ENCODE data around the gene CMYA5.

CMYA5 gene

DNA sequence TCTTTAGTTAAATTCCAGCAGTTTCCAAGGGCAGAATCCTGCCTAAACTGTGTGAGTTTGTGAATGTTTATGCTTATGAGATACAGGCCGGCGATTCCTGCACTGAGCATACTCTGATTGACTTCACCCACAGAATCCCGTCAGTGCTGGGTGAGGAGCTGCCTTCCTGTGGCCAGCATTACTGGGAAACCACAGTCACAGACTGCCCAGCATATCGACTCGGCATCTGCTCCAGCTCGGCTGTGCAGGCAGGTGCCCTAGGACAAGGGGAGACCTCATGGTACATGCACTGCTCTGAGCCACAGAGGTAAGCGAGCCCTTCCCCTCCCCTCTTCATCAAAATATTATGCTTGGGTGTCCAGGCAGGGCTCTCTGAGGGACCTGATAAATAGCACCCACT lies 103.7 kb downstream of the CMYA5 start:
- Histone ChIP-seq H3K27me3 (ENCODE audit: insufficient read depth, low read length, poor library complexity, severe bottlenecking) (no peaks in the 10 kb centered on the region), H3K79me2 (ENCODE audit: insufficient read depth, low read length) (no peaks in the 10 kb centered on the region), H3F3A (ENCODE audit: low read depth) (no peaks in the 10 kb centered on the region), H3K9me3 (ENCODE audit: insufficient read depth, low read depth, low read length) (no peaks in the 10 kb centered on the region), H3K4me1 (ENCODE audit: insufficient read depth, low read length, poor library complexity, severe bottlenecking) (no peaks in the 10 kb centered on the region), H2AFZ (ENCODE audit: low read length) (no peak overlapping the region), H3K4me3 (ENCODE audit: low read length, poor library complexity, severe bottlenecking) (no peak overlapping the region), H4K20me1 (ENCODE audit: insufficient read depth, low read length, poor library complexity, severe bottlenecking) (no peaks in the 10 kb centered on the region), H3K9ac (ENCODE audit: low read depth, low read length, poor library complexity, severe bottlenecking) (no peak overlapping the region), H3K4me2 (ENCODE audit: low read depth, low read length, poor library complexity, severe bottlenecking) (no peak overlapping the region), H3K9me2 (replicated peaks; ENCODE audit: low read depth, low read length) (no peaks in the 10 kb centered on the region), H3K36me3 (ENCODE audit: insufficient read depth, low read length) (no peaks in the 10 kb centered on the region)
- TF ChIP-seq EZH2phosphoT487 (IDR thresholded peaks at IDR 0.05; ENCODE audit: borderline replicate concordance) (no peak), CTCF (conservative IDR thresholded peaks at IDR 0.05; ENCODE audit: low read length) (no peak)

GRCh38 chr5:79793722-79794121 lies 104.1 kb downstream of the CMYA5 start:
- Histone ChIP-seq H3F3A (ENCODE audit: low read depth) (no peaks in the 10 kb centered on the region), H3K9ac (ENCODE audit: low read depth, low read length, poor library complexity, severe bottlenecking) (no peak overlapping the region), H3K79me2 (ENCODE audit: insufficient read depth, low read length) (no peaks in the 10 kb centered on the region), H3K27me3 (ENCODE audit: insufficient read depth, low read length, poor library complexity, severe bottlenecking) (no peaks in the 10 kb centered on the region), H3K9me2 (replicated peaks; ENCODE audit: low read depth, low read length) (no peaks in the 10 kb centered on the region), H3K4me1 (ENCODE audit: insufficient read depth, low read length, poor library complexity, severe bottlenecking) (no peaks in the 10 kb centered on the region), H3K4me3 (ENCODE audit: low read length, poor library complexity, severe bottlenecking) (no peak overlapping the region), H2AFZ (ENCODE audit: low read length) (no peak overlapping the region), H3K36me3 (ENCODE audit: insufficient read depth, low read length) (no peaks in the 10 kb centered on the region), H3K9me3 (ENCODE audit: insufficient read depth, low read depth, low read length) (no peaks in the 10 kb centered on the region), H4K20me1 (ENCODE audit: insufficient read depth, low read length, poor library complexity, severe bottlenecking) (no peaks in the 10 kb centered on the region), H3K4me2 (ENCODE audit: low read depth, low read length, poor library complexity, severe bottlenecking) (no peak overlapping the region)
- TF ChIP-seq EZH2phosphoT487 (IDR thresholded peaks at IDR 0.05; ENCODE audit: borderline replicate concordance) (no peak), CTCF (conservative IDR thresholded peaks at IDR 0.05; ENCODE audit: low read length) (no peak)

DNA sequence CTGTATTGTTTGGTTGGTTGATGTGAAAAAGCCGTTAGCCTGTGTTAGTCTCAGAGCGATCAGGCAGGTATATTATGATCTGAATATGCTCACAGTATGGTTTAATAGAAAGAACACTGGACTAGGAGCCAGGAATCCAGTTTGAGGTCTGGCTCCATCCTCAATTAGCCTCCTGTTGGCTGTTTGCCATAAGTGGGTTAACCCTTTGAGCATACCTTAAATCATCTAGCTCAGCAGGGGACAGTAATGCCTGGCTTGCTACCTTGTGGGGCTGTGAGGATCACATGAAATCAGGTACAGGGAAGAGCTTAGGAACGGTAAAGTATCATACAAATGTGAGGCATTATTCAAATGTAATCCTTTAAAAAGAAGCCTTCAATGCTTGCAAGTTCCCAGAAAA lies 104.7 kb downstream of the CMYA5 start:
- H3K36me3 ChIP-seq (ENCODE audit: insufficient read depth, low read length) = no peaks in the 10 kb centered on the region
- H3K4me3 ChIP-seq (ENCODE audit: low read length, poor library complexity, severe bottlenecking) = no peak overlapping the region
- no peaks in the 10 kb centered on the region for H3K9me2 ChIP-seq (replicated peaks; ENCODE audit: low read depth, low read length)
- no peaks in the 10 kb centered on the region for H3K4me1 ChIP-seq (ENCODE audit: insufficient read depth, low read length, poor library complexity, severe bottlenecking)
- H3K9me3 ChIP-seq (ENCODE audit: insufficient read depth, low read depth, low read length) = no peaks in the 10 kb centered on the region
- TF ChIP-seq CTCF (conservative IDR thresholded peaks at IDR 0.05; ENCODE audit: low read length) = no peak
- TF ChIP-seq EZH2phosphoT487 (IDR thresholded peaks at IDR 0.05; ENCODE audit: borderline replicate concordance) = no peak
- H4K20me1 ChIP-seq (ENCODE audit: insufficient read depth, low read length, poor library complexity, severe bottlenecking) = no peaks in the 10 kb centered on the region
- no peak overlapping the region for H2AFZ ChIP-seq (ENCODE audit: low read length)
- H3K9ac ChIP-seq (ENCODE audit: low read depth, low read length, poor library complexity, severe bottlenecking) = no peak overlapping the region
- no peaks in the 10 kb centered on the region for H3F3A ChIP-seq (ENCODE audit: low read depth)
- H3K4me2 ChIP-seq (ENCODE audit: low read depth, low read length, poor library complexity, severe bottlenecking) = no peak overlapping the region
- H3K79me2 ChIP-seq (ENCODE audit: insufficient read depth, low read length) = no peaks in the 10 kb centered on the region
- H3K27me3 ChIP-seq (ENCODE audit: insufficient read depth, low read length, poor library complexity, severe bottlenecking) = no peaks in the 10 kb centered on the region

Measured in Loucy (cell line).